Measurements from ENCODE around the gene PPP1R12A.
"Not testable (repeated sequence)": the region's sequence is repeated elsewhere in the genome, so short reads cannot be mapped to it uniquely, and the experiment has no call there.

Gene PPP1R12A

DNA sequence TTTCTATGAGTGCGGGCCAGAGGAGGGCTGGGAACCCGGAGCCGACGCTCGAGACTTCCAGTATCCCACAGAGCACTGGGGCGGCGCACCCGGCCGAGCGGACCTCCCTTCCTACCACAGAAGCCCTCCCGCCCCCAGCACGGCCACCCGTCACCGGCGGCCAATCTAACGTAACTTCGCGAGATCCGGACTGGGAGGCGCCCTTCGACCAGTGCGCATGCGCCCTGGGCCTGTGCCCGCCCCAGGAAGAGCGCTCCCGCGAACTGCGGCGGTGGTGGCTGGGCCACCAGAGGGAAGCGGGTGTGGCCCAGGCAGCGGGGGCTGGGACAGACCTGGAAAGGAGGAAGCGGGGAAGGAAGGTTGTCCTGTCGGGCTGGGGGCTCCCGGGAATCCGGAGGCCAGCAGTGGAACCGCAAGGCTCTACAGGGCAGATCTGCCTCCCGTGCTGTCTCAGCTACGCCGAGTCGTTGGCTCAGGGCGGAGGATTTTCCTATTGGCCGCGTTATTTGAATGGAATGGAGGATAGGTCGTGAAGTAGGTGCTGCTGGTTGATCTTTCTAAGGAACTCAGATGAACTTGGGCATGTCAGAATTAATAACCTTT, at the start of gene PPP1R12A:
Gene PPP1R12A (minus strand): TSS at position 77 of the 603 bp plus-strand sequence. CDS start 166 bp downstream, outside the sequence.
- DNase-seq = peak; percentile 95

DNA sequence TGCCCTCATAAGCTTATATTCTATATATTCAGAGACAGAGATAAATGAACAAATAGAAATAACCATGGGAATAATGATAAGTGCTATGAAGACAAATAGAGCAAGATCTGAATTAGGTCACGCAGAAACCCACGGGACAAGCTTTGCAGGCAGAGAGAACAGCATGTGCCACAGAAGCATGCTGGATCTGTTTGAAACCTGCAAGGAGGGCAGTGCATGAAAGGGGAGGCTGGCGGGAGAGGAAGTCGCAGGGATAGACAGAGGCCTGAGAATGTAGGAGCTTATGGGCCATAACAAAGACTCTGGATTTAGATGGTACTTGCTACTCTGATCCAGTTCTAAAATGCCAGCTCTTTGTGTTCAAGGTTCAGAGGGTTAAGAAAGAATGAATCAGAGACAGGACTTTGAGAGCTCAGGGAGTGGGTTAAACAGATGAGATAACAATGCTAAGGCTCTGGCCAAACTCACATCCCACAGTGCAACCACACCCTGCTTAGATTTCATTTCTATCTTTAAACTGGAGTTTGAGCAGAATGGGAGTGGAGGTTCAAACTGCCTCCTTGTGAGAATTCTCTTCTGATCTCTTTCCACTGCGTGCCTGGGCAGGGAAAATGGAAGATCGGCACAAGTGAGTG, 49.2 kb upstream of the PPP1R12A start:
- no peak for DNase-seq

DNA sequence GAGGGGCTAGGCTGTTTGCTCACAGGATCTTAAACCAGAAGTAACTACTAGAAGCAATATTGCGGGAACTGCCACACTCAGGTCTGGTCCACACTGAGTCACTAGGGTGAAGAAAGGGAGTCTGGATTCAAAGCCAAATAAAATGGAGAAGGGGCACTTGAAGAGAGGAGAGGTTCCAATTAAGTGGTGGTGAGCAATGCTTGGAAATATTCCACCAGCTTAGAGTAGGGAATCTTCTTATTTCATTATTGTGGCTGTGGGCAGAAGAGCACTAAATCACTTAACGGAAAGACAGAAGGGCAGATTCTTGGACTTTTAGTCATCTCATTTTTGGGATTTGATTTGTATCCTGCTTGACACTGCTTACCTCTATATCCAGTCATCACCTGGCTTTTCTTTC, 48.6 kb upstream of the PPP1R12A start:
- no peak for DNase-seq

DNA sequence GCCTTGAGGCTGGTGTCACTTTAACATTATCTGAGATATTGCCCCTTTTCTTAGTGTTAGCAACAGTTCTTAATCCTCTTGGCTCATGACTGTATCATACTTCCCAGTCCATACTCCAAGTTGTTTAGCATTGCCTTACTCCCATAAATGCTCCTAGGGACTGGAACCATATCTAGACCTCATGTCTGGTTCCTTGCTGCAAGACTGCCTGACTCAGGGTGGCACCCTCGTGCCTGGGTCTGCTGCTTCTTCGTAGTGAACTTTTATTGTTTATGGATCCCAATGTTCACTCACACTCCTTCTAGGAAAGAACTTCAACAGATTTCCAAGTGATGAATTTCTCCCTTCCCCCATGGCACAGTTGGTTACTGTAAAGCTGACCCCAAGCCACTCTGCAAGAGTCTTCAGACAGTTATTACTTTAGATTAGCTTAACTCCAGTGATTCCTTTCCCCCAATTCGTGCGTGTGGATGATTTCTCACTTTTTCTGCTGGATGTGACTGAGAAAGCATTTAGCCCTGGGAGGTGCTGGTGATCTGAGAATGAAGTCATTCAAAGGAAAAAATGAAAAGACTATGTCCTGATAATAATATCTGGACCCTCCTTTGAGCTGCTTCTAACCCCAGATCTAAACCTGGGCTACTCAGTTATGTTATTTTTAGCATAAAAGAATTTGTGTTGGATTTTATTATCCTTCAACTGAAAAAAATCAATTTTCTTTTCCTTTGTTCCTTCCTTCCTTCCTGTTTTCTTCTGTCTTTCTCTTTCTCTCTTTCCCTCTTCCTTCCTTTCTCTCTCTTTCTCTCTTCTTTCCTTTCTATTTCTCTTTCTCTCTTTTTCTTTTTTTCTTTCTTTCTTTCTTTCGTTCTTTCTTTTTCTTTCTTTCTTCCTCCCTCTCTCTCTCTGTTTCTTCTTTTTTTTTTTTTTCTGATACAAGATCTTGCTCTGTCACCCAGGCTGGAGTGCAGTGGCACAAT, 47.5 kb upstream of the PPP1R12A start:
- DNase-seq = no peak

DNA sequence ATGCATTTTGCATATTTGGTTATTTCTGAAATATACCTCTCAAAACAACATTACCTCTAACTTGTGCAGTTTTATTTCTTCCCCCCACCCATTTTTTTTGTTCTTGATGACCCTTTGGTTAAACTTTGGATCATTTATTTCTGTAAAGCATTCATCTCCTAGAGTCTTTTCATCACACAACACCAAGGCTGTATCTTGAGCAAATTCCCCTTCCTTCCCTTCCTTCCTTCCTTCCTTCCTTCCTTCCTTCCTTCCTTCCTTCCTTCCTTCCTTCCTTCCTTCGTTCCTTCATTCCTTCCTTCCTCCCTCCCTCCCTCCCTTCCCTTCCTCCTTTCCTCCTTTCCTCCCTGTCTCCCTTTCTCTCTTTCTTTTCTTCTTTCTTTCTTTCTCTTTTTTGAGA, 43.8 kb upstream of the PPP1R12A start:
- DNase-seq = no peak

DNA sequence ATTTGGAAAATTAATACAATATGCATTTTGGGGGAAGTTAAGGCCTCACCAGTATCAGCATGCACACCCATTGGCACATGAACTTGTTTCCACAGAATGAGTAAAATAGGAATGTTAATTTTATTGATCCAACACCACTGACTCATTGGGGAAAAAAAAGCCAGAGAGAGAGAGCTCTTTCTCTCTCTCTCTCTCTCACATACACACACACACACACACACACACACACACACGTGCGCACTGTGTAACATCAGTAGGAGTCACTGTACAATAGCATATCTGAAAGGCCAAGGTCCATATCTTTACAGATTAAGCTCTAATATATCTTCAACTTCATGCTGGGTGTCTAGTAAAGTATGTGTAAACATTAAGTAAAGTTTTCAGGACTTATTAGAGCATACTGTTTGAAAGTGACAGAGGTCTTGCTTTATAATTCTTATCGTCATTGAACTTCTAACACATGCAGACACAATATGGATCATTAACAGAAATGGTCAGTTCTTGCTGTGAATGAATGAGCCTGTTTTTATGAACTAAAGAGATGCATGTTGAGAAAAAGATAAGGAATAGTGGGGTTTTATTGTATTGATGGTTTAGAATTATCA, 43.1 kb upstream of the PPP1R12A start:
- DNase-seq = not testable (repeated sequence)

DNA sequence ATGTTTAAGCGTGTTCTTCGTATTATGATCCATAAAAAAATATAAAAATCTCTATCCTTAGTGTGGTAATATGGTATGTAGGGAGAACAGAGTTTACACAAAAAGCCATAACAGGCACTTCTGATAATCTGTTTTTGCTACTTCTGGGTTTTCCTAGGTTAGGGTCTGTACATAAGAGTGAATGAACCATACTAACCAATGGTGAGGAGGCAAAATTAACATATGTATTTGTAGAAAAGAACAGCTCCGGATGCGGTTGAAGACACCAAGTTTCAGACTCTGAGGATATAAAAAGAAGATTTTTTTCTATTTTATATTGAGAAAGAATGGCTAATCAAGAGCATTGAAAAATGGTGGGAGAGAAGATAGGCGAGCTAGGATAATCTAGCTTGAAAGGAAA, 40.2 kb upstream of the PPP1R12A start:
- no peak for DNase-seq

DNA sequence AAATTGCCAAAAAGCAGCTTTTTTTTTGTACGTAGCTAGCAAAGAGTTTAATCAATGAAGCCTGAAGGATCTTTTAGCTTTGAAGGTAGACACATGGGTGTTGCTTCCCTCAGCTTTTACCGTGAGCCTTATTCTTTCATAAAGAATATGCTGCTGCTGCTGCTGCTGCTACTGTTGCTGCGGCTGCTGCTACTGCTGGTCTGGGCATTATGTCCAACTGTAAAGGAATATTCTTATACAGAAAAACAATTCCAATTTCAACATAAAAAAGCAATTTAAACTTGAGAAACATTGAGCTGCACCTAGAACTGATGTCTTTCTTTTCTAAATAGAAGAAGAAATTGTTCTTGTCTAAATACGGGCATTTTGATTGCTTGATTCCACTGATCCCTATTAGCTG, 38.9 kb upstream of the PPP1R12A start:
- DNase-seq = no peak

DNA sequence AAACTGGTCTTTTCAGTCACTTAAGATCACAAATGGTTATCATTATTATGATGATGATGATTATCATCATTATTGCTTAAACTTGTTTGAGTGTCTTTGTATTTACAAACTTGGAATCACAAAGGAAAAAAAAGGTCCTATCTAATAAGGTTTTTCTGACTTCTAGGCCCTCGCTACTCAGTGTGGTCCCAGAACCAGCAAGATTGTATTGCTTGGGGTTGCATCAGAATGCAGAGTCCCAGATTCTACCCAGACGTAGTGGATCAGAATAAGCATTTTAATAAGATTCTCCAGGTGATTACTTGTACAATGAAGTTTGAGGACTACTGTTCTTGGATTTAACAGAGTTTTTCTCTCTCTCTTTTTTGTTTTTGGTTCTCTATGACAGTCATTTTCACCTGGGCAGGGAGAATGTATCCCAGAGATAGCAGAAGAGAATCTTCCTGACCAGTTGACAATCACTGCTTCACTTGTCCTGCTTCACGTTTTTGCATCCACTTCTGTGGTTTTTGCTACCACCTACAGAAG, 29.3 kb upstream of the PPP1R12A start:
- DNase-seq = no peak

DNA sequence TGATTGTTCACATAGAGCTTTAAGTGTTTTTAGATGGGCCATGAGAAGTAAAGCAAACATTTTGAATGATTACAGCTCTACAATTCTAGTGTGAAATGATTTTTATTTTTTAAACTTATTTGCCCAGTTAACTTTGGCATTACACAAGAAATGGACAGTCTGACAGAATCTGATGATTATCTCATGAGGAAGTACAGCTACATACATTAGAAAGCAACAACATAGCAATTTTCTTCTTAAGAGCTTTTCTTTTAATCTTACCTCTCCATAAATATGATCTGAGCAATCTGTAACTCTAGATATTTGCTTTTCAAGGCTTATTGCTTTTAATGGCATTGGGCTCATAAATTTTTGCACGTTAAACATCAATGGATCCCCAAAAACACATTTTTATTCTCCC, 26.5 kb upstream of the PPP1R12A start:
- DNase-seq = no peak

DNA sequence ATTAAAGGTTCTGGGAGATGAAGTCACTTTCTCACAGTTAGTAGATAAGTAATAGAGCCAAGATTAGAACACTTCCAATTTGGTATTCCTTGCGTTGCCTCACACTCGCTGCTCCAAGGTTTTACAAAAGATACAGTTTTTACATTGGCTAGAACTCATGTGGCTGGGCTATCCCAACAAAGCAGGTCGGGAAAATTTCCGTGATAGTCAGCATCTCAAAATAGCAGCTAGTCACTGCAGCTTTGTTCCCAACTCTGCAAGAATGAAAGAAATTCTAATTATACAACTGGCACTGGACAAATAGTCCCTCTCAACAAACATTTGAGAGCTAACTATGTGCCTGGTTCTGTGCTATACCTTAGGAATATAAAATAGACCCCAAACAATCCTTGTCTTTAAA, 24.6 kb upstream of the PPP1R12A start:
- no peak for DNase-seq

DNA sequence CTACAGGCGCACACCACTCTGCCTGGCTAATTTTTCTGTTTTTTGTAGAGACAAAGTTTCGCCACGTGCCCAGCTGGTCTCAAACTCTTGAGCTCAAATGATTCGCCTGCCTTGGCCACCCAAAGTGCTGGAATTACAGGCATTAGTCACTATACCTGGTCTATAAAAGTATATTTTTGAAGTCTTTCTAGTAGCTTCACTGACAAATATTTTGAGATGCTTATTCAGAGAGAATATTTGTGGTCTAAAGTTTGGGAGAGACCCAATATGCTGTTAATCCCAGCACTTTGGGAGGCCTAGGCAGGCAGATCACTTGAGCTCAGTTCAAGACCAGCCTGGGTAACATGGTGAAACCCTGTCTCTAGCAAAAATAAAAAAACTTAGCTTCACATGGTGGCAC, 22.0 kb upstream of the PPP1R12A start:
- no peak for DNase-seq

DNA sequence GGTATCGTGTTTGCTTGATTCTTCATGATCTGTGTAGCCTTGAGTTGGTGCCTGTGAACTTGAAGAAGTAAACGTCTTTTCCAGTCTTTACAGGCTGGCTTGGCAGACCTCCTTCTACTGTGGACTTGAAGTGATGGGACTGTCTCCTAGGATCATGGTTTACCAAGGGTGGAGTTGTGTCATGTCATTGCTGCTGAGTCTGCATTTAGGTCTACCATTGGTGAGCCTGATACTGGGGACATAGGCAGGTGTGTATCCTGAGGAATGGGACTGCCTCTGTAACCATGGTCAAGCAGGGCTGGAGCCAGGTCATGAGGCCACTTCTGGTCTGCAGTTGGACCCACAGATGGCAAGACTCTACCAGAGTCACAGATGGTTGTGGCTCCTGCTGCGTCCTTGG, 20.7 kb upstream of the PPP1R12A start:
- DNase-seq = no peak

DNA sequence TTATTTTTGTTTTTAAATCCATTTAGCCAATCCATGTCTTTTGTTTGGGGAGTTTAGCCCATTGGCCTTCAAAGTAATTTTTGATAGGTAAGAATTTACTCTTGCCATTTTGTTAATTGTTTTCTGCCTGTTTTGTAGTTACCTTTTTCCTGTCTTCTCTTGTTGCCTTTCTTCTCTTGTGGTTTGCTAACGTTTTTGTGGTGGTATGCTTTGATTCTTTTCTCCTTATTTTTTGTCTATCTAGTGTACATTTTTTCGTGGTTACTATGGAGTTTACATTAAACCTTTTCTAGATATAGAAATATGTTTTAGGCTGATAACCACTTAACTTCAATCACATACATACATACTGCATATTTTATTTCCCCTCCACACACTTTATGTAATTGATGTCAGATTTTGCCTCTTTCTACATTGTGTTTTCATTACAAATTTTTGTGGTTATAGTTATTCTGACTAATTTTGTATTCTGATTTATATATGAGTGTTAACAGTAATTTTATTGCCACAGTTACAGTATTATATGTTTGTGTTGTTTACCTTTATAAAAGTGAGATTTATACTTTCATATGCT, 19.2 kb upstream of the PPP1R12A start:
- no peak for DNase-seq

DNA sequence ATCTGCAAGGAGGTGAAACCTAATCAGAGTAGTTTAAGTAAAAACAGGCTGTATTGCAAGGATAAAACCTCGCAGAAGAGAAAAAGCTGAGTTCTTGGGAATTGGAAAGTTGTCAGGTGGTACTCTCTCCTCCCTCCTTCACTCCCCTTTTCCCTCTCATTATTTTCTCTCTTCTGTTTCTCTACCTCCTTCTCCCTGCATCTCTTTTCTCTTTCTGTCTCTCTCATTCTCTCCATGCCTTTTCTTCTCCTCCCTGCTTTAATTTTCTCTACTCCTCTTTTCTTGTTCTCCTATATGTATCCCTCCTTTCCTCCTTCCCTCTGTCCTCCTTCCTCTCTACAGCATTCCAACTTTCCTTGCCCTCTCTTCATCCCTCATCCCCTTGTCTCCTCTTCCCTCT, 14.2 kb upstream of the PPP1R12A start:
- DNase-seq = no peak

DNA sequence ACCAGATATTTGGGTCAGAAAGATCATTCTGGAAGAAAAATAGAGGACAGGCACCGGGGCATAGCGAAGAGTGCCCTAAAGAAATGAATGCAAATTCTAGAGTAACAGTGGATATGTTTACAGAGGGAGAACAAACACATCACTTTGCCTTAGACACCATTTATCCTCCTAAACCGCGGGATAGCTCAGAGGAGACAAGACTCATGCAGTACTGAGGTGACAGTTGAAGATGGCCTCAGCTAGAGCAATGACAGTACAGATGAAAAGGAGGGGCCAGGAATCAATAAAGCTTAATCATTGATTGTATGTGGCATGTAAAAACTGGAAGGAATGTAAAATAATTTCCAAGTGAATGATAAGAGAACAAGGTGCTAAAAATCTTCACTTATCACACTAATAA, 10.5 kb upstream of the PPP1R12A start:
- DNase-seq = no peak

DNA sequence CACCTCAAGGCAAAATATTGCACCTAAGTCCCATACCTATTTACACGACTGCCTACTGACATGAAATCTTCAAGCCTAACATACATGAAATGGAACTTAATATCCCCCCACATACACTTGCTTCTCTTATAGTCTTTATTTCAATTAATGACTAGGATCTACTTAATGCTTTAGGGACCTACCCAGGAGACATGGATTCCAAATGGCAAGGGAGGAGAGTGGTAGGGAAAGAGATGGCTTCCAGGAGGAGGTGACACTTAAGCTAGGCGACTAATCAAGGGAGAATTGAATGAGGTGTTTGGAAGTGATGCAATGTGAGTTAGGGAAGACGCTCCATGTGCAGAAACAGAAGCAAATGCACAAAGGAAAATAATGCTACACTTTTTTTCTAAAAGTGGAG, 9.7 kb upstream of the PPP1R12A start:
- no peak for DNase-seq

DNA sequence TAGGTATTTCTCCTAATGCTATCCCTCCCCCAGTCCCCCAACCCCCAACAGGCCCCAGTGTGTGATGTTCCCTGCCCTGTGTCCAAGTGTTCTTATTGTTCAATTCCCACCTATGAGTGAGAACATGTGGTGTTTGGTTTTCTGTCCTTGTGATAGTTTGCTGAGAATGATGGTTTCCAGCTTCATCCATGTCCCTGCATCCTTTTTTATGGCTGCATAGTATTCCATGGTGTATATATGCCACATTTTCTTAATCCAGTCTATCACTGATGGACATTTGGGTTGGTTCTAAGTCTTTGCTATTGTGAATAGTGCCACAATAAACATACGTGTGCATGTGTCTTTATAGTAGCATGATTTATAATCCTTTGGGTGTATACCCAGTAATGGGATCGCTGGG, 7.9 kb upstream of the PPP1R12A start:
- not testable (repeated sequence) for DNase-seq

DNA sequence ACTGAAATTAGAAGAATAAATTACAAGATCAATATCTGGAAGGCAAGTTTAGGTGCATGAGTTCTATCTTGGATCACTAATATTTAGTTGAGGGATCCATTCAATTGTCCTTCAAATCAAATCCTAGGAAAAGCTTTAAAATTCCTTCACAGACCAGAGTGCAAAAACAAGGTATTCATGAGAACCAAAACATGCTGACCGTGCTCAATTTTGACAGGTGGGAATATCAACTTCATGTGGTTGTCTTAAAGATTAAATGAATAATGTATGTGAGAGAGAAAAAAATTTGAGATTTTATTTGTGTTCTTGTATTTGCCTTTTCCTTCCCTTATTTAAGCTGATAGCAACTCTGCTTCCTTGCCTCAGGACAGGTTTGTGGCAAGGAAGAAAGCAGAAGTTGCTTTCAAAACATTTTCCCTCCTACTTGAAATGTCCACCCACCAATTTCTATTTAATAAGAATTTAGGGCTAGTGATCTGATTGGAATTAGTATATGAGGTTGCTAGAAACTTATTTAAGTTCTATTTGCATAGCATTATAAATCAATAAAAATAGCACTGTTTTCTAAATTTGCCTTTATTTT, 4.9 kb upstream of the PPP1R12A start:
- DNase-seq = no peak

DNA sequence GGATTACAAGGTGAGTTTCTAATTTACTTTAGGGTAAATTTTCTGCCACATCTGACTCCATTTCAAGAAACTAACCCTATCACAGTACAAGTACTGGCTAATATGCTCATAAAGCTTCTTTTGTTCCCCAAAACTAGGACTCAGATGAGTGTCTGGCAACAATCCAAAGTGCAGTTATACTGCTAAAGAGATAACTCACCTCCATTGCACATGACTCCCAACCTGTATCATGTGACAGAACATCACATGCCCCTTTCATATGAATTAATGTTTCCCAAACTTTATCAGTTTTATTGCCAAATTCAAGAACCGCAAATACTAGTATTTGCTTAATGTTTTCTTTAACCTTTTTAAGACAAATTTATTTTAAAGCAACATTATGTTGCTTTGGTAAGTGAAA, 3.9 kb upstream of the PPP1R12A start:
- no peak for DNase-seq

DNA sequence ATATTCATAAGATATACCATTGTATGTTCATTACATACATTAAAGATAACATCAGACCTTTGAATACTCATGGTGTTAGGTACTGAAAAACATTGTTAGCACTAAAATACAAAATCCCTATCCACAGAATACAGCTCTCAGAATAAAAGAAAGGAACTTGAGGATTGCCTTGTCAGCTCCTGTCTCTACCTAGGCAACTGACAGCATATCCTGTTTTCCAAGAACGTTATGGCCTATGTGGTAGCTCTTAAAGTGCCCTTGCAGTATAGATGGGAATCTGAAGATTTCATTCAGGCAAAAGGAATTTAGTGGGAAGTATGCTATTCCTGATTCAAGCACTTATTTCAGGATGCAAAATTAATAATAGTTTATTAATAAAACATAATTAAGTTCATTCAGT, 1.8 kb upstream of the PPP1R12A start:
- no peak for DNase-seq

DNA sequence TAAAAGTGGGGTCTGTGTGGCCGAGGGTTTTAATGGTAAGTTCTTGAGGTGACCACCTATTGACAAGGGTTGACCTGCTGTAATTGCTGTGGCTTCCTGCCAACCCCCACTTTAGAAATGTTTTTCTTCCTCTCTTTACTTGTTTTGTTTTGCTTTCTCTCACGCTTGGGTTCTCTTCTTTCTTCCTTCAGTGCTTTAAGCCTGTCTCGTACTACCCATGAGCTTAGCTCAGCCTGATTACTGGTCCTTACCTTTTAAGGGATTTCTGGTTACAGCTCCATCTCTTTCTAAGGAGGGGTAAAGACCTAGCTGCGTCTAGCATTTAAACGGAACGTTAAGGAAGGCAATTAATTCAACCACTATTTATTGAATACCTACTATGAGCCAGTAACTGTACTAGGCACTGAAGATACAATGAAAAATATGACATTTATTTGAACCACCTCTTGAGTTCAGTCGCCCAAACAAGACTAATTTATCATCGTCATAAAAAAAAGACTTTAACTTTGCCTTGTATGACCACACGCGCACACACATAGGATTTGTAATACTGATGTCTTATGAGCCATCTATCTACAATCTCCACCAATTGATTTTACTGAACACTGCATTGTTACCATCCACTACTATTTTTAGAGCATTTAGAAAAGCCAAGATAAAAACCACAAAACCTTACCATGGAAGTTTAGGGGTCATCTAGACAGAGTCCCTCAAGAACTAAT, 888 bp upstream of the PPP1R12A start:
- no peak for DNase-seq
